Activated CD4-positive, alpha-beta T cell treated with anti-CD3 and anti-CD28 coated beads, Interleukin-2, amount 50 U/mL, for 4 hours (primary cell): ENCODE results near the gene ZNF664.
"Not testable (repeated sequence)": the region's sequence is repeated elsewhere in the genome, so short reads cannot be mapped to it uniquely, and the experiment has no call there.

Experiments
- DNase-seq, 2 experiments: peaks; one replicate each; pipeline ENCODE4 v3.0.0-alpha.2; 2020

Gene ZNF664

DNA sequence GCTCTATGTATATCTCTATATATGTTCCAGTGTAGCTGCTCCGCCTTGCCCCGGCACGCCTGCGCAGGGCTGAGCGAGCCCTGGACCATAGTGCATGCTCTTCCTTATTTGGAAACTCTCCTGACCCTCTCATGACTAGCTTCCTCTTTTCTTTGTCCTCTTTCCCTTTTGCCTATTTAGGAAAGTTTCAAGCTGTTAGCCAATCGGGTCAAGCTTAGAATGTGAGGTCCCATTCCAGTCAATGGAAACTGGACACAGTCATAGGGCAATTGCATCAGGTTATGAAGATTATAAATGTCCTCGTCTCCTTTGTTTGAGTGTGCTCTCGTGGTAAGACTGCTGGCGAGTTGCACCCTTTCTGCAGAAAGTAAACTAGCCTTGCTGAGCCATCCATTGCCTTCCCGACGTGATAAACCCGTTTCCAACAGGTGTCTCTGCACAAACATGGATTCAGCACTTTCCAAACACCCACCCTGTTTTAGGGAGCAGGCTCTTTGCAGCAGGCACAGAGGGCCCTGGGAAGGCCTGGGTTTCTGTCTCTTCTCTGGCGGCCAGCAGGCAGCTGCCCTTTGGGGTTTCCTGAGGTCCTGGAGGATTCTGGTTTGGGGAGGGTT is 31.3 kb upstream of the ZNF664 start:
- DNase-seq, result no peak

DNA sequence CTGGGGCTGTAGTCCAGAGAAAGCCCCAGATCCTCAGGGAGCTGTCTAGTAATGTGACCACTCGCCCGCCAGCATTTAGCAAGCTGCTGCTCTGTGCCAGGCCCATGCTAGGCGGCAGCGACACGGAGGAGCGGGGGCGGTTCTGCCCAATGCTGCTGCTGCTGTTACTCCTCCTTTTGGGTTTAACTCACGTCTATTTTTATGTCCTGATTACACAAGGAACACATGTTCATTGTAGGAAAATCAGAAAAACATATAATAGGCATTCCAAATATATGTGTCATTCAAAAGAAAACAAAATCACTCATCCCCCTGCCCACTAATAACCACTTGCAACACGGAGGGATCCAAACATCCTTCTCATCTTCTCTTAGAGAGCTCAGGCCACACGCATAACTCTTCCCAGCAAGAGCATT is 30.8 kb upstream of the ZNF664 start:
- no peak for DNase-seq

DNA sequence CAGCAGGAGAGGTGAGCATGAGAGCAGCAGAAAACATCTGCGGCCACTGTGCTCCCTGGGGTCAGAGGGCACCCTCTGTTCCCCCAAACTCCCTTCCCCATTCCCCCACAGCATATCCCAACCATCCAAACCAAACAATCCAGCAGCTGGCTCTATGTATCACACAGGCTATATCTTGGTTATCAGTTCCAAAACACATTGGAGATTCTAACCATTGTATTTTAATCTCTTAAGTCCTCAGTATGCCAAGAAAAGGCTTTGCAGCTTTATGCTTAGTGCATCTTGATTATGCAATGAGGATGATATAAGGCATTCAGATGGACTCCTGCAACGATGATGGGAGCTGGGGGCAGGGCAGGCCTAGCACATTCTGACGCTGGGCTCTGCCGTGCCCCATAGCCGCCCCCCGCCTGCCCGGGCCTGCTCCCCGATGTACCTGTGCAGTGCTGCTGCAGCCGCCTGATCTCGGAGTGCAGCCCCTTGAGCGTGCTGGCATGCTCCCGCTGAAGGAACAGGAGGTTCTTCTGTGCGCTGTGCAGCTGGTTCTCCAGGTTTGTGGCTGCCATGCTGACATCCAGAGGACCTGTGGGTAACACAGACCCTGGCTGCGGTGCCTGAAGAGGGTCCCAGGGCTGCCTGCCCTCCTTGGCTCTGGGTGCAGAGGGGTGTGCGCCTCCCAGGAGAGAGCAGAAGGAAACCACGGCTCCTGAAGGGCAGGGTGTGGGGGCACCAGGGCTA is 29.9 kb upstream of the ZNF664 start:
- DNase-seq, result no peak

DNA sequence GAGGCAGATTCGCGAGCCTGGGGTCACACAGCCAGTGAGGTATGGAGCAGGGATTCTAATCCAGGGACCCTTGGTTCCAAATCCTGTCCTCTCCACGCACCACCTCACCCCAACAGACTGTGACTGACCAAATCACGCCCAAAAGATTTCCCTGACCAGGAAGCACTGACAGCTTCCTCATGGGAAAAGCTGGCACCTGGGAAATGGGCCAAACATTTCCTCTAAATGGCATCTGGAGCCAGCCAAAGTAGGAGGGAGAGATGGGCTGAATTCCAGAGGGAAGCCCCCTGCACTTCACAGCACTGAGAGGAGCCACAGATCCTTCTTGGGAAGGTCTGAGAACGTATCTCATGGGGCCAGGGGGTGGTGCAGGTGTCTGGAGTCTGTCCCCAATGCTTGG is 29.2 kb upstream of the ZNF664 start:
- DNase-seq, result no peak

DNA sequence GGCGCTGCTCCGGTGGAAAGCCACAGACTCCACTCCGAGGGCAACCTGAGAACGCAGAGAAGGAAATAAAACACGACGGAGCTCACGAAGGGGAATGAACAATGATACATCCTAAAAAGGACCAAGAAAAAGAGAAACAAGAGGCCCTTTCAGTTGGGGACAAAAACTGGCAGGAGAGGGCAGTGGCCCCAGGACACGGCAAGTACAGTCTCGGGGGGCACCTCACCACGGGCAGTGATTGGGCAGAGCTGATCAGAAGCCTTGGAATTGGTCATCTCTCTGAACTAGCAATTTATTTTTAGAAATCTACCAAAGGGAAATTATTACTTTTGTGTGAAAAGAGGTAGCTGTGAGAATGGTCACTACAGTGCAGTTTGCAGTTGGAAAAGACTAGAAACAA is 28.3 kb upstream of the ZNF664 start:
- no peak for DNase-seq

DNA sequence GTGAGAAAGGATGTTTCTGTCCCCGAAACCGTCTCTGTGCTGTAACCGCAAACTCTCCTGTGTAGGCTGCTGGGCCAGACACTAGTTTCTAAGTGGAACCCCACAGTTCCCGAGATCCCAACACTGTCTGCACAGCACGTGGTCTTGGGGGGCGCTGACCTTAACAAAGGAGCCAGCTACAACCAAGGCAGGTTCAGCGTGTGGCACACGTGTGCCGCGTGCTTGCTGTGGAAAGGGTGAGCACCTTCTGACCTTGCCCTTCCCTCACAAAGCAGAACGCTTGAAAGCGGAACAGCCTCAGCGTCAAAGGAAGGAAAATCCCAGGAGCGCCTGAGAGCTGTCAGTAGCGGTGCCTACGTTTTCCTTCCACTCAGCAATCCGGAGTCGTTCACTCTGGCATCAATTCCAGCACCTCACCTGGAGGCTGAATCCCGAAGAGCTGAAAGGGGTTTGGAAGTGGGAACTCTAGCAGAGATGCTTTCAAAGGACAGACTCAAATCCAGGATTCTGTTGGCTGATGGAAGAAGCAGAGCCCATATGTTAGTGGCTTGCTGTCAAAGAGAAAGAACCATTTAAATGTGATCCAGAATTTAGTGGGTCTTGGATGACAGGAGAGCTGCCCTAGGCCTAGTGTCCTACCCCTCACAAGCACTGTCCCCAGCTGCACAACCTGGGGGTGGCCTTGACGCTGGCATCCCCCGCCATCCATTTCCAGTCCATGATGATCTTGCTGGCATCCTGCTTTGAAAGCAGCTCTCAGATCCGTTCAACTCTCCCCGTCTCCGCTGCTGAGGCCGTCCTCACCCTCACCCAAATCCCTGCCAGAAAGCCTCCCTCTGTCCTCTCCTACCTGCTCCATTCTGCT is 27.5 kb upstream of the ZNF664 start:
- no peak for DNase-seq

DNA sequence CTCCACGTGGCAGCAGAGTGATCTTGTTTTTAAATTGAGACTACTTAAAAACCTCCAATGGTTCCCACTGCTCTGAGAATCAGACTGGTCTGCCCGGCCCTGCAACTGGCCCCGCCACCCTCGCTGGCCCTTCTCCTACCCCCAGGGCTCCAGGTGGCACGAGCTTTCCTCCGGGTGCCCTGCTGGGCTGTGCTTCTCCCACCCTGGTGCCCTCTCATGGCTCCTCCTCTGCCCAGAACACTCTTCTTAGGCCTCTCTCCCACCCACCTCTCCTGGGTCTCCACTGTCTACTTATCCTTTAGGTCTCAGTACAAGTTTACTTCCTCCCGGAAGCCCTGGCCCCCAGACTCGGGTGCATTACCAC is 26.9 kb upstream of the ZNF664 start:
- DNase-seq, result no peak

DNA sequence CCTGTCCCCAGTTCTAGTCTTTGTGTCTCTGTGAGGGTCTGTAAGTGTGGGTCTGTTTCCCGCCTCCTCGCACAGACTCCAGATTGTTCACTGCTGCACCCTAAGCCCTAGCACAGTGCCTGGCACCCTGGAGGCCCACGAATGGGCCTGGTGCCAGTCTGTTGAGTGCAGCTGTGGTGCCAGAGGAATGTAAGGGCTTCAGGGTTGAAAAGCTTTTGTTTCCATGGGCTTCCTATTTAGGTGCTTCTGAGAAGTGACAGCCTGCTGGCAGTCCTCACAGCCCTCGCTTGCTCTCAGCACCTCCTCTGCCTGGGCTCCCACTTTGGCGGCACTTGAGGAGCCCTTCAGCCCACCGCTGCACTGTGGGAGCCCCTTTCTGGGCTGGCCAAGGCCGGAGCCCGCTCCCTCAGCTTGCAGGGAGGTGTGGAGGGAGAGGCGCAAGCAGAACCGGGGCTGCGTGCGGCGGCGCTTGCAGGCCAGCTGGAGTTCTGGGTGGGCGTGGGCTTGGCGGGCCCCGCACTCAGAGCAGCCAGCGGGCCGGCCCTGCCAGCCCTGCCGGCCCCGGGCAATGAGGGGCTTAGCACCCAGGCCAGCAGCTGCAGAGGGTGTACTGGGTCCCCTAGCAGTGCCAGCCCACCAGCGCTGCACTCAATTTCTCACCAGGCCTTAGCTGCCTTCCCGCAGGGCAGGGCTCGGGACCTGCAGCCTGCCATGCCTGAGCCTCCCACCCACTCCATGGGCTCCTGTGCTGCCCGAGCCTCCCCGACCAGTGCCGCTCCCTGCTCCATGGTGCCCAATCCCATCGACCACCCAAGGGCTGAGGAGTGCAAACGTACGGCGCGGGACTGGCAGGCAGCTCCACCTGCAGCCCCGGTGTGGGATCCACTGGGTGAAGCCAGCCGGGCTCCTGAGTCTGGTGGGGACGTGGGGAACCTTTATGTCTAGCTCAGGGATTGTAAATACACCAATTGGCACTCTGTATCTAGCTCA is 26.2 kb upstream of the ZNF664 start:
- not testable (repeated sequence) for DNase-seq

DNA sequence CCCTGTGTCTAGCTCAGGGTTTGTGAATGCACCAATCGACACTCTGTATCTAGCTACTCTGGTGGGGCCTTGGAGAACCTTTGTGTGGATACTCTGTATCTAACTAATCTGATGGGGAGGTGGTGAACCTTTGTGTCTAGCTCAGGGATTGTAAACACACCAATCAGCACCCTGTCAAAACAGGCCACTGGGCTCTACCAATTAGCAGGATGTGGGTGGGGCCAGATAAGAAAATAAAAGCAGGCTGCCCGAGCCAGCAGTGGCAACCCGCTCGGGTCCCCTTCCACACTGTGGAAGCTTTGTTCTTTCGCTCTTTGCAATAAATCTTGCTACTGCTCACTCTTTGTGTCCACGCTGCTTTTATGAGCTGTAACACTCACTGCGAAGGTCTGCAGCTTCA is 25.5 kb upstream of the ZNF664 start:
- not testable (repeated sequence) for DNase-seq

DNA sequence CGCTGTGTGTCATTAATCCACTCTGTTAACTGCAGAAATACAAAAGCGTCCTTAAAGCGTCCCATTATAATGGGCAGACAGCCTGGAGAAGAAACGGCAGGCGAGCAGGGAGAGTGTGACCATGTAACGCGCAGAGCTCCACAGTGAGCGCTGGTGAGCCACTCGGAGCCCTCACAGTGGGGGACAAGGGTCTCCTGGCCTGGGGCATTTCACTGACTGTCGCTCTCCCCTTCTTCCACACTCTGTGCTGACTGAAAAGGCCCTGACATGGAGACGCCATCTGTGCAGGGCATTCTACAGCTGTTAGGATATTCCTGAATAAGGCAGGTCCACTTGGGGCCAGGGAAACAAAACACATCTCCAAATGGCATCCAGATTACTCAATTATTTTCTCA is 24.6 kb upstream of the ZNF664 start:
- DNase-seq, result no peak

DNA sequence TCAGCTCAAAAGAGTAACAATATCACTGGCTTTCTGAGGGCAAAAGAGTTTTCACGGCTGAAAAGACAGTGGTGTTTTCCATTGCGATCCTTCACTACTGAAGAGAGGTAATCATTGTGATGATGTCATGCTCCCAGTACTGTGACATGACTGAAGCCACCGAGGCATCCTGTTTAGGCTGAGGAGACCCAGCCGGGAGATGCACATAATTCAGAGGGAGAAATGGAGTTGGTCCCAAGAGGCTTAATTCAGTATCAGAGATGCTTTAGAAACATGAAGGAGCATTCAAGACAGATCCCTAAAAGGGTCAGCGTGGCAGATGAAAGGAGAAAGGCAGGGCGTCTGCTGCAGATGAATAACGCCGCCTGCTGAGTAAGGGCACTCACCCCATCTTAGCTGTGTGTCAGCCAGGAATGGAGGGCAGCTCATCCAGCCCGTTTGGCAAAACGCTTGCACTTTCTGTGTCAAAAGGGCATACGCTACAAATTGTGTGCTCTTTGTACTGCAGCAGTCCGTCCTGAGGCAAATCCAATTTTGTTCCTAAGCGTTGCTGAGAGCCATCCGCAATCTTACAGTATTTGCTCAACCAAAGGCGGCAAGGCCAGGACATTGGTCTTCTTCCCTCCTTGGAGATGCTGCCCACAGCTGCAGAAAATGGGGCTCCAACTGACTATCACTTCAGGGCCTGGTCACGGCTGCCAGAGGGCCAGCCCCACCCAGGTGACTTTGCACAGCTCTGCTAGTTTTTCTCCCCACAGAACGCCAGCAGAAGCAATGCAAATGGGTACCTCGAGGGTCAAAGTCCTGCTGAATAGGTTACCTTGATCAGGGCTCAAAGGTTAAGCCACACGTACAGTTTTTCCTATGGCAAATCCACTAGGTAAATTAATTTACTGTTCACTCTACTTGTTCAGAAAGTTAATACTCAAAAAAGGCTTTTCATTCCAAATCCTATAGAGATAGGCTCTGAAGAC is 23.9 kb upstream of the ZNF664 start:
- DNase-seq, result no peak

DNA sequence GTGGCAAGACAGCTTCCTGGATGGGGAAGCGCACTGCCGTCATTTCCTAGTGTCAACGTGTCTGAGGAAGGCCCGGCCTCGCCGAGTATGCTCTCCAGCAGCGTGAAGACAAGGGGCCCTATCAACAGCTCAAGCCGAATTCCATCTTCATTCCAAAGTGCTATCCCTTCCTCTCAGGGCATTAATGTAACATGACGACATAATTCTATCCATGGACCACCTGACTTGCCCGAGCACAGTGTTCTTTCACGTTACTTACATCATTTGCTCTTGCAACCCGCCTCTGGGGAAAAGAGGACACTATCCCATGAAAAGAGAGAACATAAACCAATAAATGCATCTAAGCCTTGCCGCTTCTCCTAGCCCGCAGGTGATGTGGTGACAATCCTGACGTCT is 23.2 kb upstream of the ZNF664 start:
- no peak for DNase-seq

DNA sequence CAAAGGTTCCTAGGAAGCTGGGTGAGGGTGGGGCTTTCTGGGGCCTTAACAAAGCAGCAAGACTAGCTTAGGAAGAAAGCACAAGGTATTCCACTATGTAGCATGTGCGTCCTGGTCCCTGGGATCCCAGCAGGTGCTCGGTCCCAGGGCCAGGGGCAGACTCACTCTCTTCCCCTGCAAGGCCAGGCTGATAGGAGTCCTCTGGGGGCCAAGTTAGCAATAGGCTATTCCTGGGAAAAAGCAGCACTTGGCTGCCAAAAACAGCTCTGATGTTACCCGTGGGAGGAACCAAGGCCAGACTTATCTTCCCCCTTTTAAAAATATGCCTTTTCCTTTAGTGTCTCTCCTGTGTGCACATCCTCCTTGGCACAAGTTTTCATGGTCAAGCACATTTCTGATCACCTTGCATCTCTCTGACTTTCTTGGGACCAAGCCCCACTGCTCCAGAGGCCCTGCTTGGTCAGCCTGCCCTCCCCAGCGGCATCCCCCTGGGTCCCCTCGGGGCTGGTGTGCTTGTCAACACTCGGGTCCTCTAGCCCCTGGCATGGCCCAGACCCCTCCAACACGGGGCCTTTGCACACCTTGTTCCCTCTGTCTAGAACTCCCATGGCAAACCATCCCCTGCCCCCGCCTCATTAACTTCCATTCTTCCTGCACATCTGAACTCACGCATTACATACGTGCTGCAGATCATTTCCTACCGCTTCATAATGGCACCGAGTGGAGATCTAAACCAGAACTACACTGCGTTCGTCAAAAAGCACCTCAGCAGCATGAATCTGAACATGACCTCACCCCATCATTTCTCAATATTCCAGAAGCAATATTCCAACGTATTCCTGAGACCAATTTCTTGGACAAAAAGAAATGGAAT is 22.3 kb upstream of the ZNF664 start:
- DNase-seq, result no peak

DNA sequence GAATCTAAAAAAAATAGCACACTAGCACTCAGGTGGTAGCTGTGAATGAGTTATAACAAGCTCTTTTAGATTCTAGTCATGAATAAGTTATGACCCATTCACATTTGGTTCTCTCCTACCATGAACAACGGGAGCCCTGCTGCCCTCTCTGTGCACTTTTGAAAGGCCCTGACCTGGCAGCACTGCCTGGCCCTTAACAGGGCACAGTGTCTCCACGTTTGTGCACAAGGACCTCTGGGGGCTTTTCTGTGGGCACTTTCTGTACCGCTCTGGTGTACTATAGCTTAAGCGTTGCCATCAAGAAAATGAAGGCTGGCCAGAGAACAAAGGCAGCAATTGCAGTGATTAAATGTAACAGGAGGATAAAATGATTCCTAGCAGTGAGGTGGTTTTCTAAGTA is 21.5 kb upstream of the ZNF664 start:
- DNase-seq, result no peak

DNA sequence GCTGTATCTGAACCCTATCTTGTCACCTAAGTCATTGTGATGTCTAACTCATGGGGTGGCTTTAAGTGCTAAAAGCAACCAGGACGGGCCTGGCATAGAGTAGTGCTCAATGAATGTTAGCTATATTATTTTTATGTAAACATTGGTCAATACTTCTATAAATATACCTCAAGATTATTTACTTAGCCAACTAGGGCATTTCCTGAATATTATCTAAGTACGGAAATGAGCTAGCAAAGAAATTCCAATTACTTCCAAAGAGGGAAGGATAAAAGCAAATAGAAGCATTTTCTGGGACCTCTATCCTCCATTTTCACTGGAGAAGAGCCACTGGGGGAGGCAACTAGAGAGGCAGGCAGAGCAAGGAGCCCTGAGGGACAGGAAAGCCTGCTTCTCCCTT is 21.0 kb upstream of the ZNF664 start:
- DNase-seq, result no peak

DNA sequence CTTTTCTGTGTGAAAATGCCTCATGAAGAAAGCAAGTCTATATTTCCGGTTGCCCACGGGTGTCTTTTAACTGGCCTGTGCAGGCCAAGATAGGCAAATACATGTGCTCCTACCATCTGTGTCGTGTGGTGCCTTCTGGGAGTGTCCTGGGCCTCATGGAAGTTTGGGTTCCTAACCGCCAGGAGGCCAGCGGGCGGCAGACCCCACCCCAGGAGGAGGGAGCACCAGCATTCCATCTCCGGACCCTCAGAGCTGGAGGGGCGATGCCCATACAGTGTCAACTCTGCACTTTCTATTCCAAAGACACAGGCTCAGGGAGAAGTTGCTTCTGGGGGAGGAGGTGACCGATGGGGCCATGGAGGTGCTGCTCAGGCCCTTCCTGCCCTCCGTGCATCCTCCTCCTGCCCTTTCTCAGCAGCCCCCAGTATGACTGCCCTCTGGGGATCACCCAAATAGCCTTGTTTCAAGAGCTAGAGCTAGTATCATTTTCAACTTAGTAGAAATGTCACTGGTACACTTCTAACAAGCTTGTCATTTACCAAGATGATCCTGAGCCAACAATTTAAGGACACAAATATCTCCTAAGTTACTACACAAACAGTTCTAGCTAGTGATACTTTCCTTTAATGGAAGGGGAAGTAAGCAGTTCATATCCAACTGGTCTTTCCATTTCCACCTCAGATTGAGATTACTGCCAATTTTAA is 18.2 kb upstream of the ZNF664 start:
- no peak for DNase-seq

DNA sequence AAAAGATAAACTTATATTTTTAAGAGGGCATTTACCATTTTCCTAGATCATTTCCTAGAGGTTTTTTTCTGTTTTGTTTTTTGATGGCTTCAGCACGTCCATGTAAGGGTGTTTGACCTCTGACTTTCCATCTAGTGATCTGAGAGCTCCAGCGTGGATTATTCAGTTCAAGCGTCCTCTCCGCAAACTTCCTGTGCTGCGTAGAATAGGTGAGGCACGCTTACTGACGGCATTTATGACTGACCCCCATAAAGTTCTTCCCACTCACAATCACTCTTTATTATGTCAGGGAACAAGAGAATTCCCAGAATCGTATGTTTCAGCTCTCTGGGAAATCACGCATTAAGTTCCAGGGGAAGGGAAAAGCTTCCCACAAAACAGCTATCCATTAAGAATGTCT is 16.8 kb upstream of the ZNF664 start:
- DNase-seq, result no peak

DNA sequence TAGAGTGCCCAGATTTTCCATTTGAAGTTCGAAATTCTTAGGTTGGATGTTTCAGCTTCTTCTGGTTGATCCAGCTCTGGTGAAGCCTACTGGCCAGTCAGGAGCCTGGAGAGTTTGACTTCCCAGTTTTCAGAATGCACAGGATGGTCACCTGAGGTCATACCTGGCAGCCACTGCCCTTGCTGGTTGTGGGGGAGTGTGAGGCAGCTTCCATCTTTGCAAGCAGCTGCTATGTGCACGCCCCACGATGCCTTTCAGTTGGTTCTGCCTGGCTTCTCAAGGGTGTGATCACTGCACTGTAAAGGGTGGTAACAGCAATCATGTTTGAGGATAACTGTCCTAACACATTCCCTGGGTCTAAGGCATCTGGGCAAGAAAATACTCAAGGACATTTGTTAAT is 15.8 kb upstream of the ZNF664 start:
- no peak for DNase-seq

DNA sequence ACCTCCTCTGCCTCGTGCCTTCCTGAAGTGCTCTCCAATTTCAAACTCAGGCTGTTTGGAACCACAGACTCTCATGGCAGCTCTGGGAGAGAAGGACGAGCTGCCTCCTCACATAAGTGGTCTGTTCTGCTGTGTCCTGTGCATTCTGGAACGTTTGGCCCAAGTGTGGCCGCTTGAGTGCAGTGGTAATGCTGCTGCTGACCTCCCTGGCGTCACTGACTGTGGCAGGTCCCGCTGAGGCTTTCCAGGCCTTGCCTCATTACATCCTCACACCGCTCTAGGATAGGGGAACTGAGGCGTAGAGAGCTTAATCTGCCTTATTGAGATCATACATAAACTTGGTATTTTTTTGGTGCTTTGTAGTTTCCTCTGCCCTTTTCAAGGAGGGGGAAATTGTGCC is 14.6 kb upstream of the ZNF664 start:
- no peak for DNase-seq

DNA sequence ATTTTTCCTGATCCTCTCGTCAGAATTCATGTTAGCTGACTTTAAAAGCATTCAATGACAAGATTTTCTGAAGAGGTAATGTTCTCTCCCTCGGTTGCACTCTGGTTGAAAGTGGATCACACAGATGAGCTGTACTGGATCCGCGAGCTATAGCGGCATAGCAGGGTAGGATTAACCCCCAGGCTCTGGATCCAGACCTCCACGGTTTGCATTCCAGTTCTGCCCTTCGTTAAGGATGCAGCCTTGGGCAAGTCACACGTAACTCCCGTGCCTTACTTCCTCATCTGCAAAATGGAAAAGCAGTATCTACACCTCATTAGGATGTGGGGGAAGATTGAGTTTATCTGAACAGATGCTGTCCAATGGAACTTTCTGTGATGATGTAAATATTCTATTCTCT is 14.1 kb upstream of the ZNF664 start:
- DNase-seq, result no peak
